Suprapubic skin (tissue), 4 donors: ENCODE measurements around the gene SGCB.

Experiments used
- POLR2A ChIP-seq, 2 donors: fragments of 450-650 bp; IDR thresholded peaks; one replicate each; pipeline ENCODE4 v1.6.1; 2017; ENCODE audit warnings: antibody characterized with exemption in 2 of 2, mild to moderate bottlenecking in 2 of 2, moderate library complexity in 2 of 2
- POLR2AphosphoS5 ChIP-seq, 3 donors: sonication (generic); formaldehyde crosslinking; IDR thresholded peaks; one replicate each; pipeline ENCODE4 v1.6.1; 2017; ENCODE audit warnings: antibody characterized with exemption in 3 of 3
- TF ChIP-seq, protein P1 (sequence below), 2 donors: fragments of 200-600 bp in 1 of 2; fragments of 450-650 bp in 1 of 2; sonication (generic) in 1 of 2; IDR thresholded peaks; one replicate each; pipeline ENCODE4 v1.5.1; 2016 to 2019; ENCODE audit warnings: antibody characterized with exemption in 2 of 2, mild to moderate bottlenecking in 1 of 2, moderate library complexity in 1 of 2

DNA sequence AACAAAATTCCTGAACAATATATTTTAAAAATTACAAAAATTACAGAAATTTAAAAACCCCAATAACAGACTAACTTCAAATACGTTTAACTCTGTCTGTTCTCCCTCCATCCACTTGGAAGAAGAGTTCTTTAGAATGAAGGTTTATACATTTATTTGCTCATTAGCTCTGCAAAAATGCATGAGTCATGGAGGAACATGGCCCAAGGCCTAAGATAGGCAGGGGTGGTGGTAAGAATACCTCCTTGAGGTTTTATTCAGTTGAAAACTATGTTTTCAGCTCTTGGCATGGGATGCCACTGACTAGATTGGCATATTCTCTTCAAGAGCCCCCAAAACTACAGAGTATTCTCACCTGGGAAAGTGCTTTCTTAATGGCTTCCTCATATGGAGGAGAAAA lies 9.1 kb downstream of the SGCB start:
- TF ChIP-seq POLR2A (IDR thresholded peaks at IDR 0.05) (no peak), POLR2AphosphoS5 (IDR thresholded peaks at IDR 0.05) (no peak)
- TF ChIP-seq, protein P1, sequence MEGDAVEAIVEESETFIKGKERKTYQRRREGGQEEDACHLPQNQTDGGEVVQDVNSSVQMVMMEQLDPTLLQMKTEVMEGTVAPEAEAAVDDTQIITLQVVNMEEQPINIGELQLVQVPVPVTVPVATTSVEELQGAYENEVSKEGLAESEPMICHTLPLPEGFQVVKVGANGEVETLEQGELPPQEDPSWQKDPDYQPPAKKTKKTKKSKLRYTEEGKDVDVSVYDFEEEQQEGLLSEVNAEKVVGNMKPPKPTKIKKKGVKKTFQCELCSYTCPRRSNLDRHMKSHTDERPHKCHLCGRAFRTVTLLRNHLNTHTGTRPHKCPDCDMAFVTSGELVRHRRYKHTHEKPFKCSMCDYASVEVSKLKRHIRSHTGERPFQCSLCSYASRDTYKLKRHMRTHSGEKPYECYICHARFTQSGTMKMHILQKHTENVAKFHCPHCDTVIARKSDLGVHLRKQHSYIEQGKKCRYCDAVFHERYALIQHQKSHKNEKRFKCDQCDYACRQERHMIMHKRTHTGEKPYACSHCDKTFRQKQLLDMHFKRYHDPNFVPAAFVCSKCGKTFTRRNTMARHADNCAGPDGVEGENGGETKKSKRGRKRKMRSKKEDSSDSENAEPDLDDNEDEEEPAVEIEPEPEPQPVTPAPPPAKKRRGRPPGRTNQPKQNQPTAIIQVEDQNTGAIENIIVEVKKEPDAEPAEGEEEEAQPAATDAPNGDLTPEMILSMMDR (IDR thresholded peaks at IDR 0.05) = no peak
